K562 (cell line): ENCODE data around the gene CEP131. TPM values are rescaled to one million over a fixed set of nuclear protein-coding genes. Genes with fewer than 3 reads are reported as not detected.

Source experiments
- ARHGAP35 ChIP-seq: fragments of 450-650 bp; IDR thresholded peaks from 2 replicates; pipeline ENCODE4 v1.6.1; 2018; ENCODE audit not compliant: partially characterized antibody
- ARID1B ChIP-seq: fragments of 450-650 bp; IDR thresholded peaks from 2 replicates; pipeline ENCODE4 v1.6.1; 2016; ENCODE audit warnings: antibody characterized with exemption, mild to moderate bottlenecking, inconsistent platforms
- CLOCK ChIP-seq: fragments of 250-450 bp; sonication (Bioruptor Pico); IDR thresholded peaks from 2 replicates; pipeline ENCODE4 v1.4.0; 2020; ENCODE audit warnings: mild to moderate bottlenecking, moderate library complexity, borderline replicate concordance
- ESRRB ChIP-seq: fragments of 250-450 bp; sonication (Bioruptor Pico); IDR thresholded peaks from 2 replicates; pipeline ENCODE4 v1.5.0; 2020; ENCODE audit warnings: mild to moderate bottlenecking, moderate library complexity, borderline replicate concordance
- FOXA3 ChIP-seq, 2 experiments: fragments of 450-650 bp in 1 of 2; sonication (generic) in 1 of 2; formaldehyde crosslinking; IDR thresholded peaks in 1 of 2; conservative IDR thresholded peaks in 1 of 2; 2 replicates each; pipeline versions ENCODE4 v1.4.0 to v1.8.0; 2020 to 2022; ENCODE audit warnings: mild to moderate bottlenecking in 2 of 2, missing genetic modification reagents in 1 of 2
- FUS ChIP-seq: fragments of 200-400 bp; formaldehyde crosslinking; optimal IDR thresholded peaks from 2 replicates; pipeline ENCODE3; 2017; ENCODE audit warnings: low read depth, low read length
- HDGF ChIP-seq: fragments of 450-650 bp; IDR thresholded peaks from 2 replicates; pipeline ENCODE4 v1.6.1; 2016
- JUND ChIP-seq, 2 experiments: IDR thresholded peaks; 2 replicates in 1 of 2; 3 replicates in 1 of 2; pipeline ENCODE4 v1.6.1; 2011; ENCODE audit warnings: borderline replicate concordance in 2 of 2, low read depth in 2 of 2, low read length in 2 of 2, improper control_type of control experiment in 1 of 2, missing biosample characterization in 1 of 2, missing genetic modification characterization in 1 of 2, missing genetic modification reagents in 1 of 2
- KDM5B ChIP-seq: fragments of 200-600 bp; sonication (generic); IDR thresholded peaks from 2 replicates; pipeline ENCODE4 v1.6.1; 2012; ENCODE audit warnings: low read depth, mild to moderate bottlenecking, moderate library complexity, low read length, control low read depth, inconsistent platforms; ENCODE audit not compliant: insufficient replicate concordance
- KLF16 ChIP-seq: IDR thresholded peaks from 2 replicates; pipeline ENCODE4 v1.6.1; 2016; ENCODE audit warnings: antibody characterized with exemption
- MCM5 ChIP-seq: fragments of 450-650 bp; IDR thresholded peaks from 2 replicates; pipeline ENCODE4 v1.6.1; 2016; ENCODE audit warnings: low read depth
- MLLT1 ChIP-seq, 2 experiments: fragments of 450-650 bp; IDR thresholded peaks; 2 replicates each; pipeline ENCODE4 v1.6.1; 2016
- MYBL2 ChIP-seq, 2 experiments: fragments of 450-650 bp in 1 of 2; sonication (generic) in 1 of 2; formaldehyde crosslinking in 1 of 2; IDR thresholded peaks; 2 replicates each; pipeline versions ENCODE4 v1.6.1 to v1.8.1; 2017 to 2022; ENCODE audit warnings: borderline replicate concordance in 1 of 2, inconsistent platforms in 1 of 2, low read depth in 1 of 2, mild to moderate bottlenecking in 1 of 2, missing genetic modification reagents in 1 of 2, moderate library complexity in 1 of 2
- NBN ChIP-seq: fragments of 450-650 bp; IDR thresholded peaks from 2 replicates; pipeline ENCODE4 v1.6.1; 2016; ENCODE audit warnings: low read depth, mild to moderate bottlenecking
- NFIC ChIP-seq: fragments of 450-650 bp; IDR thresholded peaks from 2 replicates; pipeline ENCODE4 v1.6.1; 2017; ENCODE audit warnings: mild to moderate bottlenecking, inconsistent platforms
- RNF2 ChIP-seq: sonication (generic); IDR thresholded peaks from 2 replicates; pipeline ENCODE4 v1.6.1; 2016
- SMAD2 ChIP-seq: fragments of 150-350 bp; IDR thresholded peaks from 2 replicates; pipeline ENCODE4 v1.6.1; 2014; ENCODE audit warnings: low read depth, mild to moderate bottlenecking, low read length
- ZBTB26 ChIP-seq: fragments of 450-650 bp; formaldehyde crosslinking; IDR thresholded peaks from 2 replicates; pipeline ENCODE4 v1.4.0; 2022; ENCODE audit warnings: missing genetic modification characterization
- ZNF133 ChIP-seq: fragments of 250-450 bp; sonication (Bioruptor Pico); IDR thresholded peaks from 2 replicates; pipeline ENCODE4 v1.4.0; 2020; ENCODE audit warnings: mild to moderate bottlenecking
- ZNF212 ChIP-seq: fragments of 450-650 bp; formaldehyde crosslinking; IDR thresholded peaks from 2 replicates; pipeline ENCODE4 v1.4.0; 2020; ENCODE audit warnings: mild to moderate bottlenecking
- ZNF444 ChIP-seq: fragments of 250-450 bp; sonication (Bioruptor Pico); IDR thresholded peaks from 2 replicates; pipeline ENCODE4 v1.4.0; 2020; ENCODE audit warnings: mild to moderate bottlenecking, moderate library complexity
- ZNF77 ChIP-seq: fragments of 250-450 bp; sonication (Bioruptor Pico); IDR thresholded peaks from 2 replicates; pipeline ENCODE4 v1.5.0; 2020
- polyA plus RNA-seq, 8 experiments: library from polyadenylated mRNA; depleted of rRNA in 4 of 8; stranded (reverse) in 5 of 8; unstranded in 3 of 8; fragments of >200 nt; fragmentation: Nextera tagmentation in 2 of 8; fragmentation: Illumina TruSeq in 1 of 8; extraction: Ambion mirVana in 2 of 8; extraction: Trizol in 1 of 8; gene quantifications; 2 replicates each; pipeline versions ENCODE4 v1.2.1 to v1.2.3, GENCODE V29; 2011 to 2014; ENCODE audit warnings: inconsistent platforms in 1 of 8, missing spikeins in 1 of 8
- total RNA-seq, 7 experiments: library from RNA; depleted of rRNA in 6 of 7; stranded (reverse); fragments of >200 nt in 6 of 7; fragmentation: Illumina TruSeq in 2 of 7; extraction: Trizol in 2 of 7; gene quantifications; 2 replicates each; pipeline versions ENCODE4 v1.2.1 to v1.2.3, GENCODE V29; 2011 to 2021; ENCODE audit warnings: low replicate concordance in 1 of 7

CEP131 gene
- total and polyA plus RNA-seq, 9 of the 15 experiments (the other 6 are each of a cell fraction or from before 2014, with no cell fraction given), result 0.24 to 21.2 (median 2.3) TPM

- peak; percentile 74 for TF ChIP-seq ARHGAP35
- TF ChIP-seq ZNF444 (CRISPR knock-in tag), result no peak
- TF ChIP-seq ZBTB26 (CRISPR knock-in tag), result peak; percentile 86; the same call in 1 of the 2 replicates
- TF ChIP-seq MCM5, result no peak
- TF ChIP-seq FUS, result no peak
- peak; percentile 48; the same call in 1 of the 2 replicates for TF ChIP-seq NFIC
- no peak for TF ChIP-seq RNF2
- TF ChIP-seq FOXA3 (CRISPR knock-in tag; conservative IDR thresholded peaks at IDR 0.05 in 1 of 2, IDR thresholded peaks at IDR 0.05 in 1 of 2), result no peak
- TF ChIP-seq MYBL2 (IDR thresholded peaks at IDR 0.05; ENCODE audit: low read depth), result peak; percentile 58; the same call in 1 of the 2 replicates
- no peak for TF ChIP-seq MYBL2 (CRISPR knock-in tag; IDR thresholded peaks at IDR 0.05; ENCODE audit: borderline replicate concordance)
- no peak for TF ChIP-seq KLF16
- TF ChIP-seq ESRRB, result no peak
- peak; percentile 100 for TF ChIP-seq HDGF
- no peak for TF ChIP-seq KDM5B
- TF ChIP-seq ZNF77 (CRISPR knock-in tag), result no peak
- TF ChIP-seq JUND (IDR thresholded peaks at IDR 0.05; ENCODE audit: borderline replicate concordance, low read depth, low read length), result no peak
- TF ChIP-seq JUND (tag; IDR thresholded peaks at IDR 0.05; ENCODE audit: borderline replicate concordance, low read depth, low read length), result peak; percentile 32; the same call in 1 of the 3 replicates
- no peak for TF ChIP-seq ZNF212 (CRISPR knock-in tag)
- TF ChIP-seq MLLT1 (IDR thresholded peaks at IDR 0.05), result peak; percentile 70 to 76; a peak in 1 of 4 replicates
- TF ChIP-seq NBN, result peak; percentile 69; the same call in 1 of the 2 replicates
- TF ChIP-seq ARID1B, result peak; percentile 54
- no peak for TF ChIP-seq CLOCK
- no peak for TF ChIP-seq ZNF133
- TF ChIP-seq SMAD2, result no peak
Measured at GRCh38 chr17:81253358-81254131, 30.8 kb upstream of the CEP131 start (continued).
